ENCODE data around the gene UCHL5.

- TF ChIP-seq EP300 (IDR thresholded peaks at IDR 0.05; ENCODE audit: borderline replicate concordance) (no peak), YY1 (IDR thresholded peaks at IDR 0.05; ENCODE audit: low read depth) (no peak), EGR1 (IDR thresholded peaks at IDR 0.05) (no peak), FOXM1 (IDR thresholded peaks at IDR 0.05; ENCODE audit: borderline replicate concordance, low read depth) (no peak), TEAD4 (IDR thresholded peaks at IDR 0.05) (no peak), NFIC (IDR thresholded peaks at IDR 0.05) (no peak), REST (IDR thresholded peaks at IDR 0.05; ENCODE audit: low read depth) (no peak), TAF1 (IDR thresholded peaks at IDR 0.05; ENCODE audit: low read depth) (no peak), RAD21 (IDR thresholded peaks at IDR 0.05; ENCODE audit: low read depth) (no peak), MAX (IDR thresholded peaks at IDR 0.05) (no peak), CEBPB (IDR thresholded peaks at IDR 0.05) (no peak), TCF12 (IDR thresholded peaks at IDR 0.05; ENCODE audit: low read depth) (no peak), ZBTB7A (IDR thresholded peaks at IDR 0.05; ENCODE audit: low read depth) (no peak)
These were observed 27.7 kb downstream of the UCHL5 start for GRCh38 chr1:193031431-193031830.
